Kidney (tissue), 14 donors: ENCODE measurements around the gene GSTM2. TPM values are rescaled to one million over a fixed set of nuclear protein-coding genes. Genes with fewer than 3 reads are reported as not detected.

Source experiments
- DNase-seq, 5 donors: peaks; one replicate each; pipeline ENCODE4 v3.0.0-alpha.2; 2013 to 2020
- FAIRE-seq: peaks from 2 replicates; lab custom pipeline; 2012; peaks lifted over from hg19 to GRCh38; lab: Jason Lieb, UNC
- H3K27ac ChIP-seq, 2 donors: one replicate each; pipeline ENCODE4 v1.7.0; 2013; ENCODE audit warnings: low read depth in 2 of 2, low read length in 2 of 2, inconsistent platforms in 1 of 2
- H3K27me3 ChIP-seq: one replicate; pipeline ENCODE4 v1.7.1; 2013; ENCODE audit warnings: low read length, inconsistent platforms; ENCODE audit not compliant: control insufficient read depth, insufficient read depth
- H3K36me3 ChIP-seq, 3 donors: one replicate each; pipeline versions ENCODE4 v1.7.0 to v1.7.1; 2013; ENCODE audit warnings: low read length in 3 of 3, control low read depth in 1 of 3, inconsistent platforms in 1 of 3; ENCODE audit not compliant: insufficient read depth in 3 of 3, control insufficient read depth in 2 of 3
- H3K4me1 ChIP-seq, 3 donors: one replicate each; pipeline versions ENCODE4 v1.7.0 to v1.7.1; 2013; ENCODE audit warnings: low read length in 3 of 3, inconsistent platforms in 1 of 3, low read depth in 1 of 3; ENCODE audit not compliant: control insufficient read depth in 2 of 3, insufficient read depth in 2 of 3
- H3K4me3 ChIP-seq, 3 donors: one replicate each; pipeline versions ENCODE4 v1.7.0 to v1.8.1; 2013; ENCODE audit warnings: low read length in 3 of 3, control low read depth in 1 of 3, inconsistent platforms in 1 of 3
- H3K9ac ChIP-seq, 3 donors: one replicate each; pipeline versions ENCODE4 v1.7.0 to v1.7.1; 2013; ENCODE audit warnings: low read length in 3 of 3, control low read depth in 1 of 3, inconsistent platforms in 1 of 3
- H3K9me3 ChIP-seq, 3 donors: one replicate each; pipeline versions ENCODE4 v1.7.0 to v1.7.1; 2013; ENCODE audit warnings: low read length in 3 of 3, control low read depth in 1 of 3, inconsistent platforms in 1 of 3; ENCODE audit not compliant: control insufficient read depth in 2 of 3, insufficient read depth in 1 of 3
- intact Hi-C: fragments of 100-400 bp; cut with DNase I; formaldehyde crosslinking; loops from one replicate; pipeline ENCODE4 v1.11.1; 2022
- polyA plus RNA-seq: library from polyadenylated mRNA; stranded (reverse); fragments of 350-450 nt; fragmentation: Illumina TruSeq; extraction: RNeasy Lipid Tissue Mini Kit (QIAGEN cat#74804); gene quantifications from one replicate; pipeline ENCODE4 v1.2.3, GENCODE V29; 2014; ENCODE audit warnings: low read depth, low replicate concordance; ENCODE audit not compliant: insufficient read depth
- total RNA-seq: library from RNA; stranded (reverse); fragmentation: NEBNext Ultra II Directional; extraction: Animal tissue kit (Norgen Biotek cat#: 25700); gene quantifications from one replicate; pipeline ENCODE4 v1.2.1, GENCODE V29; 2021
- TF ChIP-seq, protein P1 (sequence below): IDR thresholded peaks from 3 replicates; pipeline ENCODE4 v1.5.1; 2012; ENCODE audit warnings: mild to moderate bottlenecking, moderate library complexity, borderline replicate concordance; ENCODE audit not compliant: insufficient read depth; ENCODE audit errors: extremely low read depth
- donor health status: control.
- donor health status: control.
- donor health status: control.
- donor health status: control.
- donor health status: control.
- donor health status: DM: yes; HTN: yes; CAD: no.
- donor health status: Normal renal cell carcinoma (clear cell type).

Gene GSTM2
- total and polyA plus RNA-seq, 2 donors from 2014 or later = 47.1 to 116 TPM

DNA sequence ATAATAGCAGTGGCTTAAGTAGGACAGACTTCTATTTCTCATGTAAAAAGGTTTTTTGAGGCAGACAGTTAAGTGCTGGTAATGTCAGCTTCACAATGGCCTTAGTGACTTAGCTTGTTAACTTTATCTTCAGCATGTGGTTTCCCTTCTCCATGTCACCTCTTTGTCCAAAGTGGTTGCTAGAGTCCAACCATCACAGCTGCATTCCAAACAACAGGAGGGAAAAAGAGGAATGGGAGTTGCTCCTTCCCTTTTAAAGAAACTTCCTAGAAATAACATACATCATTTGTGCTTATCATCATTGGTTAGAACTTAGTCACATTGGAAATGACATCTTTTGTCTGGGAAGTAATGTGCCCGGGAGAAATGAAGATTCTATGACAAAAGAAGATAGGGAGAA, 54.1 kb downstream of the GSTM2 start:
- no peak overlapping the region for H3K4me3 ChIP-seq
- H3K27me3 ChIP-seq = no peaks in the 10 kb centered on the region
- H3K4me1 ChIP-seq = no peaks in the 10 kb centered on the region
- TF ChIP-seq, protein P1, sequence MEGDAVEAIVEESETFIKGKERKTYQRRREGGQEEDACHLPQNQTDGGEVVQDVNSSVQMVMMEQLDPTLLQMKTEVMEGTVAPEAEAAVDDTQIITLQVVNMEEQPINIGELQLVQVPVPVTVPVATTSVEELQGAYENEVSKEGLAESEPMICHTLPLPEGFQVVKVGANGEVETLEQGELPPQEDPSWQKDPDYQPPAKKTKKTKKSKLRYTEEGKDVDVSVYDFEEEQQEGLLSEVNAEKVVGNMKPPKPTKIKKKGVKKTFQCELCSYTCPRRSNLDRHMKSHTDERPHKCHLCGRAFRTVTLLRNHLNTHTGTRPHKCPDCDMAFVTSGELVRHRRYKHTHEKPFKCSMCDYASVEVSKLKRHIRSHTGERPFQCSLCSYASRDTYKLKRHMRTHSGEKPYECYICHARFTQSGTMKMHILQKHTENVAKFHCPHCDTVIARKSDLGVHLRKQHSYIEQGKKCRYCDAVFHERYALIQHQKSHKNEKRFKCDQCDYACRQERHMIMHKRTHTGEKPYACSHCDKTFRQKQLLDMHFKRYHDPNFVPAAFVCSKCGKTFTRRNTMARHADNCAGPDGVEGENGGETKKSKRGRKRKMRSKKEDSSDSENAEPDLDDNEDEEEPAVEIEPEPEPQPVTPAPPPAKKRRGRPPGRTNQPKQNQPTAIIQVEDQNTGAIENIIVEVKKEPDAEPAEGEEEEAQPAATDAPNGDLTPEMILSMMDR = no peak
- H3K27ac ChIP-seq = no peak overlapping the region
- FAIRE-seq (no peak), DNase-seq (no peak)
- intact Hi-C loops = no loop called here
- H3K9me3 ChIP-seq = no peaks in the 10 kb centered on the region
- H3K9ac ChIP-seq = no peak overlapping the region
- no peaks in the 10 kb centered on the region for H3K36me3 ChIP-seq

DNA sequence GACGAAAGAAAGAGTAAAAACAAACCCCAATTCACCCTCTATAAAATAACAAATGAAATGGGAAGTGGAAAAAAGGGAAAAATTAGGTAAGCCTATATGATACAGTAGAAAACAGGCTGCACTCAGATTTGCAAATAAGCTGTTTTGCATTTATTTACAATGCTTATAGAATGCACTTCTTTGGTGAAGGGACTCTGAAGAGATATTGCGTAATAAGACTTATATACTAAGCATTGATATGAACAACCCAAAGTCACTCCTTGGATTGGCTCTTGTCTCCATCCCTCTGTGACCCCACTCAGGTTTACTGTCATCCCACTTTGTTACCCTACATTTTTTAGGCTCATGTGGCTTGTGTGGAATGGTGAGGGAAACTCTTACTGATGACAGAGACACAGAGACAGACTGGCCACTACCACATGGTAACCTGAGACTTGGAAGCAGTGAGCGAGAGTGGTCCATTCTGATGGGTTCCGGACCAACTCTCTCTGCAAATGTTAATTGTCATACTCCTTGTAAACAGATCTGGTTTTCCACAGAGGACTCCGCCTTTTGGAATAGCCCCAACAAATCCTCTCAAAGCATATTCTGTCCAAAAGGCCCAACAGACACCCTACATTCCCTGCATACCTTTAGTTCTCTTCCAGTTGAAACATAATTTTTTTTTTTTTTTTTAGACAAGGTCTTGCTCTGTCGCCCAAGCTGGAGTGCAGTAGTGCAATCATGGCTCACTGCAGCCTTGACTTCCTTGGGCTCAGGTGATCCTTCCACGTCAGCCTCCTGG, 55.2 kb downstream of the GSTM2 start:
- Histone ChIP-seq H3K27ac (no peak overlapping the region), H3K9me3 (no peaks in the 10 kb centered on the region), H3K9ac (no peak overlapping the region), H3K36me3 (no peaks in the 10 kb centered on the region), H3K4me1 (no peaks in the 10 kb centered on the region), H3K4me3 (no peak overlapping the region), H3K27me3 (no peaks in the 10 kb centered on the region)
- peak in 2 of 5 donors; percentile 14 to 45 for DNase-seq
- intact Hi-C loops = no loop called here
- TF ChIP-seq, protein P1 = no peak
- no peak for FAIRE-seq

Other genes with a start within 250 kb of the GSTM2 start
- gene PSMA5, start 241.6 kb upstream of the GSTM2 start, total RNA-seq = 71.4 TPM
- 91.1 TPM for gene PSMA5, start 241.6 kb upstream of the GSTM2 start, polyA plus RNA-seq
- gene SYPL2, start 201.5 kb upstream of the GSTM2 start, total RNA-seq = 6.7 TPM
- 9.8 TPM for gene SYPL2, start 201.5 kb upstream of the GSTM2 start, polyA plus RNA-seq
- 7.3 TPM for gene ATXN7L2, start 184.2 kb upstream of the GSTM2 start, total RNA-seq
- gene ATXN7L2, start 184.2 kb upstream of the GSTM2 start, polyA plus RNA-seq = 5.7 TPM
- 18.0 TPM for gene CYB561D1, start 174.0 kb upstream of the GSTM2 start, total RNA-seq
- gene CYB561D1, start 174.0 kb upstream of the GSTM2 start, polyA plus RNA-seq = 5.2 TPM
- gene AMIGO1, start 158.3 kb upstream of the GSTM2 start, total RNA-seq = 8.5 TPM
- gene AMIGO1, start 158.3 kb upstream of the GSTM2 start, polyA plus RNA-seq = 5.1 TPM
- gene GPR61, start 128.2 kb upstream of the GSTM2 start, total RNA-seq = not detected
- gene GPR61, start 128.2 kb upstream of the GSTM2 start, polyA plus RNA-seq = not detected
- 8.0 TPM for gene GNAI3, start 119.4 kb upstream of the GSTM2 start, total RNA-seq
- 4.2 TPM for gene GNAI3, start 119.4 kb upstream of the GSTM2 start, polyA plus RNA-seq
- not detected for gene GNAT2, start 48.4 kb upstream of the GSTM2 start, total RNA-seq
- gene GNAT2, start 48.4 kb upstream of the GSTM2 start, polyA plus RNA-seq = not detected
- gene AMPD2, start 48.2 kb upstream of the GSTM2 start, total RNA-seq = 55.3 TPM
- 21.1 TPM for gene AMPD2, start 48.2 kb upstream of the GSTM2 start, polyA plus RNA-seq
- 34.0 TPM for gene GSTM4, start 12.0 kb upstream of the GSTM2 start, total RNA-seq
- gene GSTM4, start 12.0 kb upstream of the GSTM2 start, polyA plus RNA-seq = 117 TPM
- not detected for gene GSTM1, start 19.8 kb downstream of the GSTM2 start, total RNA-seq
- 61.2 TPM for gene GSTM1, start 19.8 kb downstream of the GSTM2 start, polyA plus RNA-seq
- 4.2 TPM for gene GSTM5, start 44.2 kb downstream of the GSTM2 start, total RNA-seq
- 9.1 TPM for gene GSTM5, start 44.2 kb downstream of the GSTM2 start, polyA plus RNA-seq
- 54.7 TPM for gene GSTM3, start 73.0 kb downstream of the GSTM2 start, total RNA-seq
- 405 TPM for gene GSTM3, start 73.0 kb downstream of the GSTM2 start, polyA plus RNA-seq
- 1.8 TPM for gene EPS8L3, start 95.9 kb downstream of the GSTM2 start, total RNA-seq
- gene EPS8L3, start 95.9 kb downstream of the GSTM2 start, polyA plus RNA-seq = not detected
- 33.8 TPM for gene CSF1, start 242.8 kb downstream of the GSTM2 start, total RNA-seq
- 11.1 TPM for gene CSF1, start 242.8 kb downstream of the GSTM2 start, polyA plus RNA-seq